ENCODE data around the gene MRC1.

MRC1 gene

DNA sequence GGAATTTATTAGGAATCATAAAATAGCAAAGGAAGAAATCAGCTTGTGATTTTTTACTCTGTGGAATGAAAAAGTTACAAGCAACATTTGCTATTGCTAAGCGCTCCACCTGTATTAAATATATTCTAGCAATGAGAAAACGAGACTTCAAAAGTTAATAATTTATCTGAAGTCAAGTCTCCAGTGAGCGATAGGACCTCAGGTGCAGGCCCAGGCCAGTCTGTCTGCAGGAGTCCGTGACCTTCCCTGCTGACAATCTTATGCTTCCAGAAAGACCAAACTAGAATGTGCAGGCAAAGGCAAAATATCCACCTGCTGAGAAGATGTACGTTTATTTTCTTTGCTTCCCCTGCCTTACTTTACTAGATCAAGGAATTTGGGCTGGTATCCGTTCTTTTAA is 22.7 kb downstream of the MRC1 start:
- Histone ChIP-seq H3K4me3 (replicated peaks; ENCODE audit: insufficient read depth, low read length) (no peak overlapping the region), H3K27ac (replicated peaks) (no peak overlapping the region), H3K27me3 (ENCODE audit: insufficient read depth, poor library complexity, severe bottlenecking) (no peaks in the 10 kb centered on the region)
- TF ChIP-seq REST (IDR thresholded peaks at IDR 0.05; ENCODE audit: insufficient replicate concordance, low read depth) (no peak), POLR2AphosphoS5 (IDR thresholded peaks at IDR 0.05; ENCODE audit: low read depth) (no peak), SPI1 (IDR thresholded peaks at IDR 0.05; ENCODE audit: borderline replicate concordance, low read depth) (no peak), GABPA (IDR thresholded peaks at IDR 0.05; ENCODE audit: low read depth) (no peak)
- TF ChIP-seq, protein P1, sequence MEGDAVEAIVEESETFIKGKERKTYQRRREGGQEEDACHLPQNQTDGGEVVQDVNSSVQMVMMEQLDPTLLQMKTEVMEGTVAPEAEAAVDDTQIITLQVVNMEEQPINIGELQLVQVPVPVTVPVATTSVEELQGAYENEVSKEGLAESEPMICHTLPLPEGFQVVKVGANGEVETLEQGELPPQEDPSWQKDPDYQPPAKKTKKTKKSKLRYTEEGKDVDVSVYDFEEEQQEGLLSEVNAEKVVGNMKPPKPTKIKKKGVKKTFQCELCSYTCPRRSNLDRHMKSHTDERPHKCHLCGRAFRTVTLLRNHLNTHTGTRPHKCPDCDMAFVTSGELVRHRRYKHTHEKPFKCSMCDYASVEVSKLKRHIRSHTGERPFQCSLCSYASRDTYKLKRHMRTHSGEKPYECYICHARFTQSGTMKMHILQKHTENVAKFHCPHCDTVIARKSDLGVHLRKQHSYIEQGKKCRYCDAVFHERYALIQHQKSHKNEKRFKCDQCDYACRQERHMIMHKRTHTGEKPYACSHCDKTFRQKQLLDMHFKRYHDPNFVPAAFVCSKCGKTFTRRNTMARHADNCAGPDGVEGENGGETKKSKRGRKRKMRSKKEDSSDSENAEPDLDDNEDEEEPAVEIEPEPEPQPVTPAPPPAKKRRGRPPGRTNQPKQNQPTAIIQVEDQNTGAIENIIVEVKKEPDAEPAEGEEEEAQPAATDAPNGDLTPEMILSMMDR (IDR thresholded peaks at IDR 0.05; ENCODE audit: insufficient read depth, low read length), result no peak
- DNase-seq (ENCODE audit: low read depth in 1 of 2, low spot score in 1 of 2), result no peak

DNA sequence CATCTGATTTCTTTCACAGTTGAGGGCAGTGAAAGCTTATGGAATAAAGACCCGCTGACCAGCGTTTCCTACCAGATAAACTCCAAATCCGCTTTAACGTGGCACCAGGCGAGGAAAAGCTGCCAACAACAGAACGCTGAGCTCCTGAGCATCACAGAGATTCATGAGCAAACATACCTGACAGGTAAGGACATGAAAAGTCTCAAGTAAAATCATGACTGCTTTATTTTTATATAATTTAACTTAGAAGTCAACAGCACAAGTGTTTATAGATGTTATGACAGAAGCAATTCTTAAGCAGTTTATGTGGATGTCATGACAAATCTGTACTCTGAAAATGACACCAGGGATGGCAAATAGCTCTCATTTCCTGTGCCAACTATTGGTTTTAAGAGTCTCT is 24.5 kb downstream of the MRC1 start:
- DNase-seq (ENCODE audit: low read depth in 1 of 2, low spot score in 1 of 2), result no peak
- H3K27ac ChIP-seq (replicated peaks), result no peak overlapping the region
- no peak overlapping the region for H3K4me3 ChIP-seq (replicated peaks; ENCODE audit: insufficient read depth, low read length)
- no peaks in the 10 kb centered on the region for H3K27me3 ChIP-seq (ENCODE audit: insufficient read depth, poor library complexity, severe bottlenecking)
- no peak for TF ChIP-seq POLR2AphosphoS5 (IDR thresholded peaks at IDR 0.05; ENCODE audit: low read depth)
- no peak for TF ChIP-seq REST (IDR thresholded peaks at IDR 0.05; ENCODE audit: insufficient replicate concordance, low read depth)
- TF ChIP-seq GABPA (IDR thresholded peaks at IDR 0.05; ENCODE audit: low read depth), result no peak
- no peak for TF ChIP-seq SPI1 (IDR thresholded peaks at IDR 0.05; ENCODE audit: borderline replicate concordance, low read depth)
- TF ChIP-seq, protein P1 (IDR thresholded peaks at IDR 0.05; ENCODE audit: insufficient read depth, low read length), result no peak

DNA sequence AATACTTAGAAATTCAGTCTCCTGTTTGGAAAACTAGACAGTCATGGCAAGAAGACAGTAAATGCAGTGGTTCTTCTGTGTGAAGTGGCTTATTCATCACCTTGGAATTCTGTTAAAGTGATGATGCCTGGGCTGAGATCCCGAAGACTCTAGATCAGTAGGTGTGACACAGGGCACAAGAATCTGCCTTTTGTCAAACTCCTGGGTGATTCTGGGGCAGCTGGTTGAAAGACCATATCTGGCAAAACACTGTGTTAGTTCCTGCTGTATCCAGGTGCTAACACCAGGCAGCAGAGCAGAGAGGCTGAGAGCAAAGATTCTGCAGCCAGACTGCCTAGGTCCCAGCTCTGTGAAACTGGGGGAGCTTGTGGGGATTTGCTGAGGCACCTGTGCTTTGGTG is 26.5 kb downstream of the MRC1 start:
- TF ChIP-seq REST (IDR thresholded peaks at IDR 0.05; ENCODE audit: insufficient replicate concordance, low read depth) (no peak), POLR2AphosphoS5 (IDR thresholded peaks at IDR 0.05; ENCODE audit: low read depth) (no peak), GABPA (IDR thresholded peaks at IDR 0.05; ENCODE audit: low read depth) (no peak), SPI1 (IDR thresholded peaks at IDR 0.05; ENCODE audit: borderline replicate concordance, low read depth) (no peak)
- TF ChIP-seq, protein P1 (IDR thresholded peaks at IDR 0.05; ENCODE audit: insufficient read depth, low read length), result no peak
- no peak overlapping the region for H3K27ac ChIP-seq (replicated peaks)
- no peak for DNase-seq (ENCODE audit: low read depth in 1 of 2, low spot score in 1 of 2)
- H3K27me3 ChIP-seq (ENCODE audit: insufficient read depth, poor library complexity, severe bottlenecking), result no peaks in the 10 kb centered on the region
- H3K4me3 ChIP-seq (replicated peaks; ENCODE audit: insufficient read depth, low read length), result no peak overlapping the region
